ENCODE results near the gene SMARCA2.

The SMARCA2 gene

GRCh38 chr9:2191609-2191972 is 176.4 kb downstream of the SMARCA2 start:
- no peaks in the 10 kb centered on the region for H3K27me3 ChIP-seq
- no peaks in the 10 kb centered on the region for H3K4me1 ChIP-seq
- intact Hi-C loops (cut with DNase I; ENCODE audit: low total_unique reads) = no loop called here
- H3K27ac ChIP-seq = no peak overlapping the region
- peaks cover 24 to 78% (median 52%) of the 10 kb centered on the region in 3 donors for H3K36me3 ChIP-seq
- no peak for TF ChIP-seq CTCF (IDR thresholded peaks at IDR 0.05)
- DNase-seq = no peak
- H3K9me3 ChIP-seq = no peaks in the 10 kb centered on the region
- no peak overlapping the region for H3K4me3 ChIP-seq

GRCh38 chr9:2192356-2192979 is 177.3 kb downstream of the SMARCA2 start:
- intact Hi-C loops (cut with DNase I; ENCODE audit: low total_unique reads) = no loop called here
- H3K36me3 ChIP-seq = peaks cover 15 to 70% (median 44%) of the 10 kb centered on the region in 3 donors

GRCh38 chr9:2193552-2193951 is 178.4 kb downstream of the SMARCA2 start:
- DNase-seq = no peak

More at GRCh38 chr9:2192356-2192979, 177.3 kb downstream of the SMARCA2 start:
- no peak for TF ChIP-seq CTCF (IDR thresholded peaks at IDR 0.05)
- no peaks in the 10 kb centered on the region for H3K9me3 ChIP-seq
- no peak for DNase-seq
- H3K27me3 ChIP-seq = no peaks in the 10 kb centered on the region
- H3K27ac ChIP-seq = no peak overlapping the region
- no peak overlapping the region for H3K4me3 ChIP-seq
- no peaks in the 10 kb centered on the region for H3K4me1 ChIP-seq

GRCh38 chr9:2195211-2195610 is 180.1 kb downstream of the SMARCA2 start:
- H3K9me3 ChIP-seq = peaks cover 0 to under 1% (median 0%) of the 10 kb centered on the region in 3 donors
- H3K27me3 ChIP-seq = no peaks in the 10 kb centered on the region
- DNase-seq = no peak
- H3K36me3 ChIP-seq = peaks cover 0 to 48% (median 33%) of the 10 kb centered on the region in 3 donors
- no peak overlapping the region for H3K27ac ChIP-seq
- intact Hi-C loops (cut with DNase I; ENCODE audit: low total_unique reads) = no loop called here
- no peak overlapping the region for H3K4me3 ChIP-seq
- H3K4me1 ChIP-seq = no peaks in the 10 kb centered on the region
- no peak for TF ChIP-seq CTCF (IDR thresholded peaks at IDR 0.05)

More at GRCh38 chr9:2193552-2193951, 178.4 kb downstream of the SMARCA2 start:
- intact Hi-C loops (cut with DNase I; ENCODE audit: low total_unique reads) = no loop called here
- no peaks in the 10 kb centered on the region for H3K27me3 ChIP-seq
- TF ChIP-seq CTCF (IDR thresholded peaks at IDR 0.05) = no peak
- no peaks in the 10 kb centered on the region for H3K9me3 ChIP-seq
- H3K36me3 ChIP-seq = peaks cover 4 to 65% (median 45%) of the 10 kb centered on the region in 3 donors
- no peak overlapping the region for H3K4me3 ChIP-seq
- no peak overlapping the region for H3K27ac ChIP-seq
- H3K4me1 ChIP-seq = no peaks in the 10 kb centered on the region

- Histone ChIP-seq H3K36me3 (peaks cover 0 to 39% (median 26%) of the 10 kb centered on the region in 3 donors), H3K4me3 (no peak overlapping the region), H3K27me3 (no peaks in the 10 kb centered on the region), H3K4me1 (no peaks in the 10 kb centered on the region), H3K27ac (no peak overlapping the region), H3K9me3 (peaks cover 0 to 6% (median 0%) of the 10 kb centered on the region in 3 donors)
- TF ChIP-seq CTCF (IDR thresholded peaks at IDR 0.05) = no peak
- intact Hi-C loops (cut with DNase I; ENCODE audit: low total_unique reads) = no loop called here
- no peak for DNase-seq
Observed at GRCh38 chr9:2196757-2197156, 181.6 kb downstream of the SMARCA2 start.
